Neural cell (in vitro differentiated cells): ENCODE results near the gene COBL.

Experiments used
- EZH2 ChIP-seq: fragments of 200-600, 300-800 bp; shearing (Covaris generic), sonication (generic); IDR thresholded peaks from 2 replicates; pipeline ENCODE4 v1.6.1; 2014; ENCODE audit warnings: antibody characterized with exemption, low read length, borderline replicate concordance, mild to moderate bottlenecking; ENCODE audit not compliant: insufficient read depth, poor library complexity, severe bottlenecking
- RAD21 ChIP-seq: fragments of 450-650 bp; conservative IDR thresholded peaks from 2 replicates; pipeline ENCODE4 v1.6.1; 2014; ENCODE audit warnings: antibody characterized with exemption, mild to moderate bottlenecking, moderate library complexity

DNA sequence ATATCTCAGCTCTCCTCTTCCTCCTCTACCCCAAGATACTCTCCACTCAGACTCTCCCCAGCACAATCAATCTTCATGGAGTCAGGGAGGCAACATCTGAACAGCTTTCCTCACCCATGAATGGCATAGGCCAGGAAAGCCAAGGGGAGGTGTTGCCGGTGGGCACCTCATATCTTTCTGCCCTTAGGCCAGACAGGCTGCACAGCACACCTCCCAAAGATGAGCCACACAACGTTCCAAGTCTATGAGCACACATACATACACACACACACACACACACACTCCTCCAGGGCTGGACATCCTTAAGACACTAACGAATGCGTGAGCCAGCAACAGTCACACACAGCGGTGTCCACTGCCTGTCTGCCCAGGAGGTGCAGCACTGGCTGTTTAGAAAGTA lies 17.7 kb downstream of the COBL start:
- TF ChIP-seq RAD21, result no peak
- no peak for TF ChIP-seq EZH2
